NT2/D1 (cell line): ENCODE results near the gene KPNA4.

Experiments used
- SUZ12 ChIP-seq: IDR thresholded peaks from 2 replicates; pipeline ENCODE4 v1.6.1; 2011; ENCODE audit not compliant: insufficient read length, insufficient read depth; ENCODE audit errors: extremely low read depth
- YY1 ChIP-seq: IDR thresholded peaks from 2 replicates; pipeline ENCODE4 v1.6.1; 2011; ENCODE audit not compliant: insufficient read length, insufficient read depth
- ZNF274 ChIP-seq: IDR thresholded peaks from 2 replicates; pipeline ENCODE4 v1.6.1; 2011; ENCODE audit warnings: mild to moderate bottlenecking, low read depth, low read length

- TF ChIP-seq YY1 (no peak), ZNF274 (no peak), SUZ12 (no peak)
These were observed 118.8 kb downstream of the KPNA4 start for GRCh38 chr3:160446522-160447056.
